G401 (cell line): ENCODE measurements around the gene MND1. TPM values are rescaled to one million over a fixed set of nuclear protein-coding genes. Genes with fewer than 3 reads are reported as not detected.

Experiments used
- DNase-seq: peaks from one replicate; pipeline ENCODE4 v3.0.0-alpha.2; 2015; ENCODE audit warnings: low spot score
- in situ Hi-C: cut with HindIII; loops from 2 replicates; pipeline ENCODE4 v1.10.0; 2016; ENCODE audit warnings: low sequenced_read_pairs, mixed read lengths
- total RNA-seq: library from RNA; depleted of rRNA; stranded (reverse); fragments of >200 nt; shearing (Covaris generic); gene quantifications from 2 replicates; pipeline ENCODE4 v1.2.3, GENCODE V29; 2014; rRNA removed

Gene MND1, protein sequence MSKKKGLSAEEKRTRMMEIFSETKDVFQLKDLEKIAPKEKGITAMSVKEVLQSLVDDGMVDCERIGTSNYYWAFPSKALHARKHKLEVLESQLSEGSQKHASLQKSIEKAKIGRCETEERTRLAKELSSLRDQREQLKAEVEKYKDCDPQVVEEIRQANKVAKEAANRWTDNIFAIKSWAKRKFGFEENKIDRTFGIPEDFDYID
- total RNA-seq, result 16.2 and 18.6 TPM in 2 replicates

DNA sequence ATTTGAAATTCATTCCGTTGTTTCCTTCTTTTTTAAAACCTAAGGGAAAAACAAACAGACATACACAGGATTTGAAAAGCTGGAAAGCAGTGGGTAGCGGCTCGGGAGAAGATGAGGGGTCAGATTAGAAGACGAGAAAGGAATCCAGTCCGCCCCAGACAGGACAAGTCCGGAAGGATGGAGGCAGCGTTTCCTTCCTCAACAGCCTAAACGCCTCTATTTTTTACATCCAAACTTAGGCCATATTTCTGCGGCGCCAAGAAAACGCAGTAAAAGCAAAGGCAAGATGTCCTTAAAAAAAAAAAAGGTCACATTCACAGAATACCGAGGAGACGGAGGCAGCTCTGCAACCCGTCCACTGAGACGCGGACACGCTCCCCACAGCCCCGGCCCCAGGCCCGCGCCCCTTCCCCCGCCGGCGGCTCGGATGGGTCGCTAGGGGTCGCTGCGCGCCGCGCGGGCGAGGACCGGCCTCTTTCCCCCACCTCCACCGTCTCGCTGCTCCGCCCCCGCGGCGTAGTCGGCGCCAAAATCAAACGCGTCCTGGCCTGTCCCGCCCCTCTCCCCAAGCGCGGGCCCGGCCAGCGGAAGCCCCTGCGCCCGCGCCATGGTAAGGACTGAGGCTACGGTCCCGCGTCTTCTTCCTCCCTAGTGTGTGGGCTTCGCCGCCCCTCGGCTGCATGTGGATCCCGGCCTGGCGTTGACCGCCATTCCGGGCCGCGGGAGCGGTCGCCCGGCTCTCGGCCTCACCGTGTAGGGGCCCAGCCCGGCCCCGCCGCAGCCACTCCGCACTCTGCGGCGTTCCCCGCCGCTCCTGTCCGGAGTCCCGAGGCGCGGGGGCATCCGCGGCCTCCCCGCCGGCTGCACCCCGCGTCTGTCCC lies at the start of gene MND1:
Gene MND1 (plus strand): TSS at position 558 of the 881 bp plus-strand sequence. CDS start 50 bp downstream, at position 608.
- in situ Hi-C loops, result no loop called here
- peak; percentile 75 for DNase-seq

DNA sequence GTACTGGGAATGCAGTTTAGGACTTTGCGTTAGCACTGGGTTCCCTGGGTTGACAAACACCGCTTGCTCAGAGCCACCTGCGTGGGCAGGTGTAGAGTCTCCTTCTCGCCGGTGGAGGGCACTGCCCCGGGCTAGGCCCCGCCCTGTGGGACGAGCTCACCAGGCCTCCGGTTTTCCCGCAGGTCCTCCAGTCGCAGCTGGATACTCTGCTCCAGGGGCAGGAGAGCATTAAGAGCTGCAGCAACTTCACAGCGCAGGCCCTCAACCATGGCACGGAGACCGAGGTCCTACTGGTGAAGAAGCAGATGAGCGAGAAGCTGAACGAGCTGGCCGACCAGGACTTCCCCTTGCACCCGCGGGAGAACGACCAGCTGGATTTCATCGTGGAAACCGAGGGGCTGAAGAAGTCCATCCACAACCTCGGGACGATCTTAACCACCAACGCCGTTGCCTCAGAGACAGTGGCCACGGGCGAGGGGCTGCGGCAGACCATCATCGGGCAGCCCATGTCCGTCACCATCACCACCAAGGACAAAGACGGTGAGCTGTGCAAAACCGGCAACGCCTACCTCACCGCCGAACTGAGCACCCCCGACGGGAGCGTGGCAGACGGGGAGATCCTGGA lies 49.2 kb upstream of the MND1 start:
- DNase-seq, result no peak
- in situ Hi-C loops, result no loop called here

DNA sequence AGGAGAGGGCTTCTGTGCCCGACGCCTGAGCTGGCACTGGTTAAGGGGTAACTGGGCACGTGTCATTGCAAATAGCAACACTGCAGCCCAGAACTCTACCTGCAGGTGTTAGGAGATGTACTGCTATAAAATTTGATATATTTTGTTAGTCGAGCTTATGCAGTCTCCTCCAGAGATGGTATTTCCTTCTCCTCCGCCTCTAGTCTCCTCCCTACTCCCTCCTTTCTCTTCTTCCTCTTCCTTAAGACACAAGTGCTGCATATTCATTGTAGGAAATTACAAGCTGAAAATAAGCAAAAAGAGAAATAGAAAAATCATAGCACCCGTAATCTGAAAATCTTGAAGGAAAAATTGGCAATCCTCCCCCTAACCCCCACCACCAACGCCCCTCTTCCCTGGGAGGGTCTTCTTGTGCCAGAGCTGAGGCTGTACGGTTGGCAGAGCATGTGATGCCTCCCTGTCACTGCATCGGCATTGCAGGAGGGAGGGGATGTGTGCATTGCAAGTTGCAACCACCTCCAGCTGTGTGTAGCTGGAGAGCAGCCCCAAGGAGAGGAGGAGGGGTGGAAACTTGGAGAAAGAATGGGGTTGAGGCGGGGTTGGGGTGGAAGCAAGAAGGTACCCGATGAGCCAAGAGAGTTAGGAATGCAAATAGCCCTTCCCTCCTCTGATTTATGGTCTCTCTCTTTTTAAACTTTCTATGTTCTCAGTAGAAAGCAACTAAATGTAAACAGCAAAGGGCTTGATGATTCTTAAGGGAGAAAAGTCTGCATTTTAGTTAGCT lies 48.3 kb upstream of the MND1 start:
- in situ Hi-C loops, result no loop called here
- no peak for DNase-seq

DNA sequence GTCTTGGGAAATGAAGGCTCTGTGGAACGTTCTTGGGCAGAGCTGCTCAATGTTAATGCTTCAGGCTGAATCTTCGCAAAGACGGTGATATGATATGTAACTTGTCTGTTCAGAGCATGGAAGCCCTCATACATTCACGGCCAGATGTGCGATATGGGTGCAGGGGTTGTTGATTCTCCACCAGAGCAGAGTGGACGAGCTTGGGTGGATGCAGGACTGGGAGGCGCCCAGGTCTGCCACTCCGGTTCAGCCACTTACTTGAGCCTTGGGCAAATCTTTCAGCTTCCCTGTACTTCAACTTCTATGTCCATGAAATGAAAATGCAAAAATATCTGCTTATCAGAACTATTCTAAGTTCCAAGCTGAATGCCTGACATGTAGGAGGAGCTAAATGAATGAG lies 47.4 kb upstream of the MND1 start:
- in situ Hi-C loops, result no loop called here
- DNase-seq, result no peak

DNA sequence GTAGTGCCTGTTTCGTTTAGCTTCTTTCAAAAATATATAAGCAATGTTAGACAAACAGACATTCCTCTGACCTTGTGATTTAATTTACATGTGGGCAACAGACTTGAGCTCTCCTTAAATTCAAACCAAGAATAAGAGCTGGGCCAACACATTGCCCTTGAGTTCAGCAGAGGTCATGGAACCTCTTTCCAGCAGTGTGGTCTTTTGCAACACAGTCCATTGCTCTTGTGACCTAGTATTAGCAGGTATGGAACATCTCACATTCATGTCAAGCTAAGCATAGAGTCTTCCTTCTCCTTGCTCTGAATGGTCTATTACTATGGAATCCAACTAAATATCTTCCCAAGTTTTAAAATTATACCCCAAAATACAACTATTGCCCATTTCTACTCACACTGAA lies 33.7 kb upstream of the MND1 start:
- in situ Hi-C loops, result no loop called here
- DNase-seq, result no peak

DNA sequence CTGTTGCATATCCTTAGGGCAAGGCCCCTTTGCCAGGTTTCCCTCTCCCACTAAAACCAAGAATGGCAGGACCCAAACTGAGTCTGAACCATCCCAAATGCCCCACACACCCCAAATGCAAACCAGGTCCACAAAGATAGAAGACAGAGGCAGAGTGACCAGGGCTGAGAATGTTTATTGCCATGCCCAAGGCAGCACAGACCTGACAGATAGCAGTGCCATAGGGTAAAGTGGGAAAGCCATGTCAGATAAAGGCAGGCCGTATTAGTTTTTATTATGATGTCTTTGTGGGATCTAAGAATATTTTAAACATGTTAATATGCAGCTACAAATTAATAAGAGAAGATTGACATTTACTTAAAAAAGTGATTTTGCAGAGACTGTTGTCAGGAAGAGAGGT lies 29.6 kb upstream of the MND1 start:
- in situ Hi-C loops, result no loop called here
- DNase-seq, result peak; percentile 27

DNA sequence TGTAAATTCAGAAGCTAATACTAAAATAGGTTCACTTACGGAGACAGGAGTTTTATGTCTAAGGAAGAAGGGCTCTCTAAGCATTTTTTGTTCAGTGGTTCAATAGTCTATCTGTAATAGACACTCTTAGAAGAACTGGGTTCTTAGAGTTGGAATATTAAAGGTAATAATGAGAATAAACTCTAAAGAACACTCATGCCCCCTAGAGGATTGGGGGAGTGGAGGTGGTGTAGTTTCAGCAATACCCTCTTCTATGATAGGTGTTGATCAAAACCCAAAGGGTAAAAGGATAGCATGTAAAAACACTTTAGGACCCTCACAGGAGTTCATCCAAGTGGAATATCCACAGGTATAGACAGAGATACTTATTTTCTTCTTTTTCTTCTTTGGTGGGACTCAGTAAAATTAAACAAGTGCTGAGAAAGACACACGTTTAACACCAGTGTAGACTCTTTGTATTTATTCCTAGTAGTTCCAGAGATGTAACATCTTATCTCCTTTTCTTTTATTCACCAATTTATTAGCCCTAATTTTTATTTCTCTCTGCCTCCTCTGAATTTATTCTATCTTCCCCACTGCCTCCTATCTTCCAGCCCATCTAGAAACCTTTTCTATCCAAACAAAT lies 25.7 kb upstream of the MND1 start:
- in situ Hi-C loops, result no loop called here
- peak; percentile 74 for DNase-seq

DNA sequence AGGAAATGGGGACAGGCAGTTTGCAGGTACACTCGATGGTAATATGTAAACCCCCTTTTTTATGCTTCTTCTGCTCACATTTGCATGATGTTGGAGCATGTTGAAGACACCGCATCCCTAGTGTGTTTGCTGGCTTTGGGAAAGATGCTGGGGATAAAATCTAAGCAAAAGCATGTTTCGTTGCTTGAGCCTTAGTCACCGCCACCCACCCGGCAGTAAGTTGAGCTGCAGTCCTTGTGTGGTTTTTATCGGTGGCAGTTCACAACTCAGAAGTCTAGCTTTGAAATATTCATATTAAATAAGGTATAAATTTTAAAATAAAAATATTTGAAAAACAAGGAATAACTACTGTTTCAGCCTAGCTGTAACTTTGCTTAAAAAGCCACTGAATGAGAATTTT lies 21.7 kb upstream of the MND1 start:
- DNase-seq, result no peak
- in situ Hi-C loops, result no loop called here

DNA sequence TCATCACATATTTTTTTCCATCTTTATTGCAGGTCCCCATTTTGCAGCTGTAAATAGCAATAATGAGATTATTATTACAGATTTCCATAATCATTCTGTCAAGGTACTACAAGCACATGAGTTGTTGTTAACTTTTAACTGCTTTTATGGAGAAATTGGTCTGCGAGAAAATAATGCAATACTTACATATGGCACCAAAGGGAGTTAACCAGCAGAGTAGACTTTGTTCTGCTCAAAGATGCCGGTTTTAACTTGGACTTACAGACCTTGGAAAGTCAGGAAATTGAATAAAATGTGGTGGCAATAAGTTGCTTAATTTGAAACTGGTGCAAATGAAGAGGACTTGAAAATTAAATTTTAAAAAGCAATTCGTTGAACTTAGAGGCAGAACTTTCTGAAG lies 20.4 kb upstream of the MND1 start:
- in situ Hi-C loops, result no loop called here

DNA sequence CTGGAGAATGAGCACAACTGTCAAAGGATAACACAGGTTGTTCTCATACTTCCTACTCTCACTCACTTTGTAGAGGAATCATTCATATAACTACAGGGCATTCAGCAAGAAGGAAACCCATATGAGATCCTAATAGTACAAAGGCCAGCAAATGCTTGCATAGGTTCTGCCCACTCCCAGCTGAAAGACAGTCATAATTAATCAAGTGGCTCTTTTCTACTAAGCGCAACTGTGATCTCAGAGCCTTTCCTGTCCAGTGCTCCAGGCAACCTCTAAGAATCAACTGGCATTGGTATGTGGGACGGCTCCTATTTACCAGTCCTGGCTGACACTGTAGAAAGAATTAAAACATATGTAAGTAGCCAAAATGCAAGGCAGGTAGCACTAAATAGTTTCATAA lies 18.9 kb upstream of the MND1 start:
- in situ Hi-C loops, result no loop called here
- DNase-seq, result no peak

More for the DNA sequence above, 20.4 kb upstream of the MND1 start:
- DNase-seq, result no peak

DNA sequence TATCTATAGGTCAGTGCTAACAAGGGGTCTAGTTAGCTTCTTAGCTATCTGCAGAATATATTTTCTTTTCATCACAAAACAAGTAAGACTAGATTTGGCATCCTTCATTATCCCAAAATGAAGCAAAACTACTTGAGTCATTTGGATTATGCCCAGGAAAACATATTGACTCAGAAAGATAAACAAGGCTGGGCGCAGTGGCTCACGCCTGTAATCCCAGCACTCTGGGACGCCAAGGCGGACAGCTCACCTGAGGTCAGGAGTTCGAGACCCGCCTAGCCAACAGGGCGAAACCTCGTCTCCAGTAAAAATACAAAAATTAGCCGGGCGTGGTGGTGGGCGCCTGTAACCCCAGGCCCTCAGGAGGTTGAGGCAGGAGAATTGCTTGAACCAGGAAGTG lies 18.0 kb upstream of the MND1 start:
- in situ Hi-C loops, result no loop called here
- DNase-seq, result no peak

DNA sequence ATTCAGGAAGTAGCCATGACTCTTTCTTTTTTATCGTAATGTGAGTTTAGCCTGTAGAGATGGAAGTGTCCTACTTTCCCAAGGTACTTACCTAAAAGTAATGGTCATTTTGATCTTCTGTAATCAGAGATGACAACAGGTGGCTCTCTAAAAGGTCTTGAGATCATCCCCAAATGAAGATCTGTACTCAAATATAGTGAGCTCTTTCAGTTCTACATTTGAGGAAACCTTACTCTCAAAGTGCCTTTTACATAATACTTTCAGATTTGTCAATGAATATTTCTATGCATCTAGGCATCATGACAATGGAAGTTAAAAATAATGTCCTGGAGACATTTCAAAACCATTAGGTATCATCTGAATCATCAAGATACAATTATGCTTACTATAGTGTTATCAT lies 17.2 kb upstream of the MND1 start:
- in situ Hi-C loops, result no loop called here
- DNase-seq, result no peak

DNA sequence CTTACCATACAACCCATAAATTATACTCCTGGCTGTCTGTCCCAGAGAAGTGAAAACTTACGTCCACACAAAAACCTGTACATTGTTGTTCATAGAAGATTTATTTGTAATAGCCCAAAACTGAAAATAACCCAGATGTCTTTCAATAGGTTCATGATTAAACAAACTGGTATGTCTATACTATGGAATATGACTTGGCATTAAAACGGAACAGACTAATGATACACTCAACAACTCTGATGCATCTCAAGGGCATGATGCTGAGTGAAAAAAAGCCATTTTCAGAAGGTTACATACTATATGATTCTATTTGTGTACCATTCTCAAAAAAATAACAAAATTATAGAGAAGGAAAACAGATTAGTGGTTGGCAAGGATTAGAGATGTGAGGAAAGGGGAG lies 11.6 kb upstream of the MND1 start:
- no peak for DNase-seq
- in situ Hi-C loops, result no loop called here

DNA sequence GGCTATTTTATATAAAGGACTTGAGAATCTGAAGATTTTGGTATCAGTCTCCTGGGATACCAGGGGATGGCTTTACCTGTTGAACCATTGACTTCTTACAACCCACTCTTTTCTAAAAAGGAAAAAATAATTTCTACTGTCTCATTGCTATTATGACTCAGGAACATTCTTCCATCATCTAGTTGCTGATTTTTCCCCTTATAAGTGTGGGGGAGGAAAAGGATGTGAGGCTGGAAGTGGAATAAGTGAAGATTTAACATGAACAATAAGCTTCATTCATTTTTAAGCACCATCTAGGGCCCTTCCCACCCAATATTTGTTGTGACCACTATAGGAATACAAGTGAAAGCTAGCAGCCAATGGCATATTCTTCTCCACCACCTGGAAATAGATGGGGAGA lies 10.6 kb upstream of the MND1 start:
- in situ Hi-C loops, result no loop called here
- DNase-seq, result no peak

DNA sequence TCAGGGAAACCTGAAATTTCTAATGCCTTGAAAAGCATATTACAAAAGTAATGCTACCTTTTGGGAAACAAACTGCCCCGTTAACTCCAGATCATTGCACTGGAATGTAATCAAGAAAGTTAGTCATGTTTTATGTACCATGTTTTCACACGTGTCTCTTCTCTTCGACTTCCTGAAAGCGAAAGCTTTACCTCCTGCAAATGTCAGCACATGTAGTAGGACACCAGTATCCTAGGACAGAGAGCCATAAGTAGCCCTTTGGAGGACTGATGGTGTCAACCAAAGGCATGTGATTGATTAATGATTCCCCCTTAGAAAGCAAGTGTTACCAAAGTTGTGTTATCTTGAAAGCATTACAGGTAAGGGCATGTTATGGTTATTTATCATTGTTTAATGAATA lies 8.8 kb upstream of the MND1 start:
- DNase-seq, result no peak
- in situ Hi-C loops, result no loop called here

DNA sequence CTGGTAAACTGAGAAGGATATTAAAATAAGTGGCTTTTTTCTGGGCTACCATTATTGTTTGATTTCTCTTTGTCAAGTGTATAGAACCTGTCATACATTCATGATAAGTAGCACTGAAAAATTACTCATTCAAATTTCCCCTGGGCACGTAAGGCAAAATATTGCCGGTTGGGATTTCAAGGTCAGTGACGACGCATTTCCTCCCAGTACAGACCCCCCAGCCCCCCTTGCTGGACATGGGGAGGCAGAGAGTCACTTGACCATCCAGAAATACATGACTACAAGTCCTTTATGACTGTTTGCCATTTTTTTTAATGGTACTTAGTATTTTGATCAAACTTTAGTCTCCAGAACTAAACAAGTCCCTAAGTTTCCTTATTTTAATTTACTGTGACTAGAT lies 6.8 kb upstream of the MND1 start:
- DNase-seq, result no peak
- in situ Hi-C loops, result no loop called here

DNA sequence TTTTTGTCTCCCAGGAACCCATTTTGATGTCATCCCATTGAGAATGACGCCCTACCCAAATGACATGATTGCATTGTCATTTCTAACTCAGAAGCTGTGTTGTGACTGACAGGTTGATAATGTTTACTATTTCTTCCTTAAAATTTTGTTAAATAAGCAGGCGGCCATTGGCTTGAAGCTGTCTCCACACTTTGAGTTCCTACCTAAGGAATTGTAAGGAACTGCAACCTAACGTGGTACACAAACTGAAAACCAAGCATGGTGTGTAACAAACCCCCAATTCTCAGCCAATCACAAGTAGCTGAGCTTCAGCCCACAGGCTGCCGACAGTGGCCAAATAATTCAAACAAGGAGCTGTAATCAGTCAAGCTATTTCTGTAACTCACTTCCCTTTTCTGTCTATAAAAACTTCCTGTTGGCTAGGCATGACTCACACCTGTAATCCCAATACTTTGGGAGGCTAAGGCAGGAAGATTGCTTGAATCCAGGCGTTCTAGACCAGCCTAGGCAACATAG lies 2.9 kb upstream of the MND1 start:
- in situ Hi-C loops, result no loop called here
- DNase-seq, result no peak

DNA sequence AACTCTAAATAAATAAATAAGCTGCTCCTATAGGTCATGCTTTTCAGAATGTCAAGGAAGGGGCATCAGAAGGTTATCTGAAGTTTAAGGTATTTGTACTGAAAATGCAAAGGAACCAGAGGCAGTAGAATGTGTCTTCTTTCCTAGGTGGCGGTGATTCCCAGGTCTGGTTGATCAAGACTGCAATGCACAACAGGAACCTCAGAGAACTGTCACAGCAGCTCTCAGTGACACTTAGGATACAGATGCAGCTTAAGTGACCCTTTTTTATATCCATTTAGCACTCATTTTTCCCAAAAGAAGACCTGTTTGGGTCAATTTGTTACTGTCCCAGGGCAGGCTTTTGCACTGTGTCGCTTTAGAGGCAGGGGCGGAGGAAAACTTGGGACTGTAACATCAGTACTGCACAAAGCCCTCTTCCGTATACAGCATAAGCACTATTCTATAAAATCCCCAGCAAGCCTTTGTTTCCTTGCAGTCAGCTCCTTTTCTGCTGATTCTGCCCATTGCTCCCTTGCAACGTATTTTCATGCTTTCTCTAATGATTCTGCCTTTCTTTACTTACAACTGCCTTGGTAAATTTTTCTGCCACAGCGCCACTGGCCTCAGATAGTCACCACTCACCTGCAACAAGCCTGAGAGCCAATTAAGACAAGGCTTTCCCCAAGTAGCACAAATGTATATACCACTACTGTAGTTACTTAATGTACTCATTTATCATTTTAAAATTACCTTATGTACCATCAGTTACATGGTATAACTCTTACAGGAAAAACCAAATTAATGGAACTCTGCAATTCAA lies 1.5 kb upstream of the MND1 start:
- no peak for DNase-seq
- in situ Hi-C loops, result no loop called here
